Mammary epithelial cell (primary cell): ENCODE data around the gene ZFTA.

ENCODE experiments used
- CTCF ChIP-seq, 2 donors: IDR thresholded peaks in 1 of 2; conservative IDR thresholded peaks in 1 of 2; 2 replicates each; pipeline ENCODE4 v1.5.1; 2011 to 2012; ENCODE audit warnings: inconsistent platforms in 2 of 2, low read length in 2 of 2, mild to moderate bottlenecking in 2 of 2, control low read depth in 1 of 2, low read depth in 1 of 2; ENCODE audit not compliant: insufficient read depth in 1 of 2; ENCODE audit errors: extremely low read depth in 1 of 2
- EZH2 ChIP-seq: IDR thresholded peaks from 2 replicates; pipeline ENCODE4 v1.6.1; 2012; ENCODE audit warnings: low read length, inconsistent platforms, borderline replicate concordance

- TF ChIP-seq CTCF (conservative IDR thresholded peaks at IDR 0.05 in 1 of 2, IDR thresholded peaks at IDR 0.05 in 1 of 2; ENCODE audit: extremely low read depth in 1 of 2, insufficient read depth in 1 of 2, low read depth in 1 of 2, low read length in 2 of 2) = no peak
- no peak for TF ChIP-seq EZH2
Measured at GRCh38 chr11:63791495-63792167, 23.1 kb upstream of the ZFTA start.
